NCI-H510A (cell line): ENCODE results near the gene GADD45B.
"Not testable (repeated sequence)": the region's sequence is repeated elsewhere in the genome, so short reads cannot be mapped to it uniquely, and the experiment has no call there.

Source experiments
- DNase-seq: peaks from one replicate; lab custom pipeline; 2025; lab: John Stamatoyannopoulos, UW

The GADD45B gene

GRCh38 chr19:2514981-2515518, 39.1 kb downstream of the GADD45B start:
- no peak for DNase-seq

GRCh38 chr19:2516727-2517126, 40.8 kb downstream of the GADD45B start:
- DNase-seq: no peak

- DNase-seq: no peak
Measured at GRCh38 chr19:2517881-2518601, 42.1 kb downstream of the GADD45B start.

GRCh38 chr19:2518856-2519255, 42.9 kb downstream of the GADD45B start:
- not testable (repeated sequence) for DNase-seq

GRCh38 chr19:2519482-2519881, 43.6 kb downstream of the GADD45B start:
- DNase-seq: no peak

- no peak for DNase-seq
Measured at GRCh38 chr19:2523630-2524311, 47.8 kb downstream of the GADD45B start.

- DNase-seq: no peak
Measured at GRCh38 chr19:2524361-2524839, 48.5 kb downstream of the GADD45B start.

- no peak for DNase-seq
Measured at GRCh38 chr19:2524840-2525723, 49.2 kb downstream of the GADD45B start.

GRCh38 chr19:2527171-2527570, 51.2 kb downstream of the GADD45B start:
- no peak for DNase-seq

- DNase-seq: no peak
Measured at GRCh38 chr19:2527686-2528085, 51.8 kb downstream of the GADD45B start.
